Pancreas (tissue), 10 donors: ENCODE data around the gene ARL15. TPM values are rescaled to one million over a fixed set of nuclear protein-coding genes. Genes with fewer than 3 reads are reported as not detected.

Experiments
- ATAC-seq, 4 donors: fragments of 200-7000 bp; cut with Tn5 transposase; one replicate each; pipeline versions ENCODE4 v1.8.0 to v1.9.1; 2020; ENCODE audit warnings: mild to moderate bottlenecking in 4 of 4, moderate library complexity in 4 of 4
- DNase-seq, 6 donors: peaks; one replicate each; pipeline ENCODE4 v3.0.0-alpha.2; 2020
- FAIRE-seq: peaks from 2 replicates; lab custom pipeline; 2012; peaks lifted over from hg19 to GRCh38; lab: Jason Lieb, UNC
- H3K27ac ChIP-seq, 4 donors: fragments of 200-600 bp; sonication (generic); 1 replicate in 3 of 4; 2 replicates in 1 of 4; pipeline versions ENCODE4 v1.5.0 to v1.8.0; 2020
- H3K27me3 ChIP-seq, 4 donors: fragments of 200-600 bp; one replicate each; pipeline ENCODE4 v1.8.0; 2021
- H3K36me3 ChIP-seq, 3 donors: fragments of 200-600 bp; sonication (generic) in 1 of 3; one replicate each; pipeline versions ENCODE4 v1.5.0 to v1.8.0; 2020 to 2021
- H3K4me1 ChIP-seq, 3 donors: fragments of 200-600 bp; one replicate each; pipeline ENCODE4 v1.8.0; 2021
- H3K4me3 ChIP-seq, 4 donors: fragments of 200-600 bp; sonication (generic) in 2 of 4; one replicate each; pipeline versions ENCODE4 v1.5.0 to v1.8.0; 2020 to 2021
- H3K9me3 ChIP-seq, 4 donors: fragments of 200-600 bp; one replicate each; pipeline ENCODE4 v1.8.0; 2021
- CTCF ChIP-seq, 4 donors: fragments of 200-600 bp; sonication (generic) in 3 of 4; IDR thresholded peaks; one replicate each; pipeline versions ENCODE4 v1.5.0 to v1.8.0; 2021; ENCODE audit warnings: antibody characterized with exemption in 4 of 4
- WGBS, 2 donors: extraction: QIAGEN DNeasy Blood & Tissue Kit; methylation state at CpG; one replicate each; pipeline ENCODE4 v1.1.7; 2013; 5-methylcytosine and 5-hydroxymethylcytosine counted together
- intact Hi-C, 3 donors: fragments of 100-400 bp; cut with DNase I; formaldehyde crosslinking; loops; one replicate each; pipeline versions ENCODE4 v1.11.1 to v1.14.2; 2022
- polyA plus RNA-seq, 2 donors: library from polyadenylated mRNA; stranded (reverse); fragments of 200-250 nt; gene quantifications; one replicate each; pipeline ENCODE4 v1.2.3, GENCODE V29; 2013
- total RNA-seq, 6 donors: library from RNA; stranded (reverse); fragmentation: NEBNext Ultra II Directional in 4 of 6; extraction: Animal tissue kit (Norgen Biotek cat#: 25700) in 4 of 6; gene quantifications; one replicate each; pipeline versions ENCODE4 v1.2.1 to v1.2.4, GENCODE V29; 2021 to 2023
- donor health status: healthy with polysubstance abuse.
- donor health status: DM: no; HTN: no; CAD: no; lungs with moderate emphysema.
- donor health status: DM: no; HTN: no; CAD: no.
- donor health status: control.
- donor health status: control.
- donor health status: Bipolar disorder and iron deficiency.
- donor health status: DM: yes; HTN: yes; CAD: no.
- donor health status: DM: no; HTN: no; CAD: no.
- donor health status: DM: no; HTN: no; CAD: no.
- donor health status: DM: yes; HTN: yes; CAD: no.

ARL15 gene
- total and polyA plus RNA-seq, 8 donors: 3.9 to 14.0 (median 6.7) TPM

- no peak for ATAC-seq
- H3K27me3 ChIP-seq: no peaks in the 10 kb centered on the region
- intact Hi-C loops: no loop called here
- no peak overlapping the region for H3K27ac ChIP-seq
- 83 to 87% methylated on average over 6 of the region's 6 CpGs for WGBS, 2 donors
- H3K36me3 ChIP-seq: no peaks in the 10 kb centered on the region
- peaks cover 0 to 6% (median 5%) of the 10 kb centered on the region in 3 donors for H3K4me1 ChIP-seq
- no peaks in the 10 kb centered on the region for H3K9me3 ChIP-seq
- no peak for TF ChIP-seq CTCF (IDR thresholded peaks at IDR 0.05)
- H3K4me3 ChIP-seq: no peak overlapping the region
- no peak for DNase-seq
- no peak for FAIRE-seq
Observed at GRCh38 chr5:54270326-54270725, 40.0 kb downstream of the ARL15 start.

- no peak for TF ChIP-seq CTCF (IDR thresholded peaks at IDR 0.05)
- Histone ChIP-seq H3K27me3 (no peaks in the 10 kb centered on the region), H3K4me3 (no peak overlapping the region), H3K36me3 (no peaks in the 10 kb centered on the region), H3K27ac (no peak overlapping the region), H3K9me3 (no peaks in the 10 kb centered on the region), H3K4me1 (peaks cover 0 to 6% (median 0%) of the 10 kb centered on the region in 3 donors)
- intact Hi-C loops: no loop called here
- DNase-seq (no peak), ATAC-seq (no peak), FAIRE-seq (no peak)
Observed at GRCh38 chr5:54264574-54264973, 45.8 kb downstream of the ARL15 start.

GRCh38 chr5:54263447-54263846, 46.9 kb downstream of the ARL15 start:
- H3K4me3 ChIP-seq: no peak overlapping the region
- intact Hi-C loops: no loop called here
- no peaks in the 10 kb centered on the region for H3K27me3 ChIP-seq
- H3K4me1 ChIP-seq: peaks cover 0 to 6% (median 0%) of the 10 kb centered on the region in 3 donors
- H3K36me3 ChIP-seq: no peaks in the 10 kb centered on the region
- H3K27ac ChIP-seq: no peak overlapping the region
- no peak for DNase-seq
- 78 to 79% methylated on average over 1 of the region's 1 CpG for WGBS, 2 donors
- ATAC-seq: peak in 1 of 4 donors; percentile 37
- H3K9me3 ChIP-seq: no peaks in the 10 kb centered on the region
- no peak for TF ChIP-seq CTCF (IDR thresholded peaks at IDR 0.05)
- FAIRE-seq: no peak

GRCh38 chr5:54261596-54261995, 48.8 kb downstream of the ARL15 start:
- H3K4me1 ChIP-seq: peaks cover 0 to 6% (median 0%) of the 10 kb centered on the region in 3 donors
- no peak overlapping the region for H3K4me3 ChIP-seq
- DNase-seq: no peak
- FAIRE-seq: no peak
- no peak overlapping the region for H3K27ac ChIP-seq
- ATAC-seq: no peak
- H3K36me3 ChIP-seq: no peaks in the 10 kb centered on the region
- no peaks in the 10 kb centered on the region for H3K27me3 ChIP-seq
- intact Hi-C loops: no loop called here
- no peaks in the 10 kb centered on the region for H3K9me3 ChIP-seq
- TF ChIP-seq CTCF (IDR thresholded peaks at IDR 0.05): no peak
- 78 to 94% methylated on average over 3 of the region's 3 CpGs for WGBS, 2 donors

- no peaks in the 10 kb centered on the region for H3K36me3 ChIP-seq
- FAIRE-seq: no peak
- no peak for ATAC-seq
- WGBS, 2 donors: 94 to 95% methylated on average over 4 of the region's 4 CpGs
- no peak for DNase-seq
- H3K4me1 ChIP-seq: peaks cover 0 to 4% (median 1%) of the 10 kb centered on the region in 3 donors
- H3K4me3 ChIP-seq: no peak overlapping the region
- no peaks in the 10 kb centered on the region for H3K9me3 ChIP-seq
- intact Hi-C loops: no loop called here
- H3K27me3 ChIP-seq: no peaks in the 10 kb centered on the region
- no peak for TF ChIP-seq CTCF (IDR thresholded peaks at IDR 0.05)
- H3K27ac ChIP-seq: no peak overlapping the region
Observed at GRCh38 chr5:54259981-54260380, 50.4 kb downstream of the ARL15 start.
